HT-29 (cell line): ENCODE results near the gene SPAG8. TPM values are rescaled to one million over a fixed set of nuclear protein-coding genes. Genes with fewer than 3 reads are reported as not detected.

Experiments
- DNase-seq: peaks from one replicate; pipeline ENCODE4 v3.0.0-alpha.2; 2015; ENCODE audit warnings: low spot score
- total RNA-seq: library from RNA; depleted of rRNA; stranded (reverse); fragments of >200 nt; shearing (Covaris generic); gene quantifications from 2 replicates; pipeline ENCODE4 v1.2.3, GENCODE V29; 2014

The SPAG8 gene
- total RNA-seq, 1 experiment from 2014 or later = 1.9 TPM

- DNase-seq = peak; percentile 60
Measured at GRCh38 chr9:35813434-35814105, 1.5 kb upstream of the SPAG8 start.

DNA sequence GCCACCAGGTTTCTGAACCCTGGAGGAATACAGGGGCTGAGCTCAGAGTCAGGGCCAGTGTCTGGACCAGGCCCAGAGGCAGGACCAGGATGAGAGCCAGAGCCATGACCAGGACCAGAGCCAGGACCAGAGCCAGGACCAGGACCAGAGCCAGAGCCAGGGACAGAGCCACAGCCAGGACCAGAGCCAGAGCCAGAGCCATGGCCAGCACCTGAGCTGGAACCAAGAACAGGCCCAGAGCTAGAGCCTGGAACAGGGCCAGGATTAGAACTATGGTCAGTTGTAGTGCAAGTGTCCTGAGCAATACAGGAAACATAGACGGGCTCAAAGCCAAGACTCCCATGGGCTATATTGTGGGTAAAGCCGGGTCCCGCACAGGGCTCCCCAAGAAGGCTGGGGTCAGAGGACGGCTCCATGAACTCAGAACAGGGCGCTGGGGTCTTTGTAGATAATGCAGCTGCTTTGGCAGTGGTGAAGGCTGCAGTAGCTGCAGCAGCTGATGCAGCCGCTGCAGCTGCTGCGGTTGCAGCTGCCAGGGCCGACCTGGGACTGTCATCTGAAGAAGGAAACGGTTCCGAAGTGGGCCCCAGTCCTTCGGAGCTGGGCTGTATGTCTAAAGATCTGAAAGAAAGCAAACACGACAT is 559 bp downstream of the SPAG8 start:
- no peak for DNase-seq

GRCh38 chr9:35810122-35810521 is 1.9 kb downstream of the SPAG8 start:
- DNase-seq = no peak

DNA sequence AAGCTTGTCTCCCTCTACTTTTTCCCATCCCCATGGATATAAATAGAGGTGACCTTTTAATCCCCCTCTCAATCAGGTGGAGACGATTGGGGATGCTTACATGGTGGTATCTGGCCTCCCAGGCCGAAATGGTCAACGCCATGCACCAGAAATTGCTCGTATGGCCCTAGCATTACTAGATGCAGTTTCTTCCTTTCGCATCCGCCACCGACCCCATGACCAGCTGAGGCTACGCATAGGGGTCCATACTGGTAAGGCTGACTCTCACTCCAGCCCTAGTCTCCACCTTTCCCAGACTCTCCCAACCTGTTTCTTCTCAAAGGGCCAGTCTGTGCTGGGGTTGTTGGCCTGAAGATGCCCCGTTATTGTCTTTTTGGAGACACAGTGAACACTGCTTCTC is 3.6 kb downstream of the SPAG8 start:
- no peak for DNase-seq

- no peak for DNase-seq
Measured at GRCh38 chr9:35806101-35806500, 6.0 kb downstream of the SPAG8 start.

- no peak for DNase-seq
Measured at GRCh38 chr9:35801328-35802128, 10.5 kb downstream of the SPAG8 start.

GRCh38 chr9:35800530-35800929 is 11.5 kb downstream of the SPAG8 start:
- no peak for DNase-seq

GRCh38 chr9:35798658-35799374 is 13.2 kb downstream of the SPAG8 start:
- DNase-seq = no peak

- no peak for DNase-seq
Measured at GRCh38 chr9:35797311-35798109, 14.6 kb downstream of the SPAG8 start.

- no peak for DNase-seq
Measured at GRCh38 chr9:35795695-35796094, 16.4 kb downstream of the SPAG8 start.

DNA sequence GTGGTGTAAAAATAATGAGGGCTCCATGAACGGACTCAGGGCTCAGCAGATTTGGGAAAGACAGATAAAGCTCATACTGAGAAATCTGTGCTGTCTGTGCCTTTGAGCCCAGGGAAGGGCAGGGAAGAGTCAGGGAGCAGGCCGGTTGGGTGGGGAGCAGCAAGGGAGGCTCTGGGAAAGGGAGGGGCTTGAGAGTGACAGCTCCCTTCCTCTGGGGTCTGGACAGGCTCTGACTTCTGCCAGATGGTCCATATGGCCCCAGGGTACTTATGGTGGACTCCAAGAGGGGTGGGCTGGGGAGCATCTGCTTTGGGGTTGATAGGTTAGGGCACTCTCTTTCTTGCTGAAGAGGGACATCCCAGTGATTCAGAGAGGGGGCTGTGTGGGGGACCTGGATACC is 18.6 kb downstream of the SPAG8 start:
- DNase-seq = no peak

- DNase-seq = no peak
Measured at GRCh38 chr9:35792826-35793225, 19.2 kb downstream of the SPAG8 start.

DNA sequence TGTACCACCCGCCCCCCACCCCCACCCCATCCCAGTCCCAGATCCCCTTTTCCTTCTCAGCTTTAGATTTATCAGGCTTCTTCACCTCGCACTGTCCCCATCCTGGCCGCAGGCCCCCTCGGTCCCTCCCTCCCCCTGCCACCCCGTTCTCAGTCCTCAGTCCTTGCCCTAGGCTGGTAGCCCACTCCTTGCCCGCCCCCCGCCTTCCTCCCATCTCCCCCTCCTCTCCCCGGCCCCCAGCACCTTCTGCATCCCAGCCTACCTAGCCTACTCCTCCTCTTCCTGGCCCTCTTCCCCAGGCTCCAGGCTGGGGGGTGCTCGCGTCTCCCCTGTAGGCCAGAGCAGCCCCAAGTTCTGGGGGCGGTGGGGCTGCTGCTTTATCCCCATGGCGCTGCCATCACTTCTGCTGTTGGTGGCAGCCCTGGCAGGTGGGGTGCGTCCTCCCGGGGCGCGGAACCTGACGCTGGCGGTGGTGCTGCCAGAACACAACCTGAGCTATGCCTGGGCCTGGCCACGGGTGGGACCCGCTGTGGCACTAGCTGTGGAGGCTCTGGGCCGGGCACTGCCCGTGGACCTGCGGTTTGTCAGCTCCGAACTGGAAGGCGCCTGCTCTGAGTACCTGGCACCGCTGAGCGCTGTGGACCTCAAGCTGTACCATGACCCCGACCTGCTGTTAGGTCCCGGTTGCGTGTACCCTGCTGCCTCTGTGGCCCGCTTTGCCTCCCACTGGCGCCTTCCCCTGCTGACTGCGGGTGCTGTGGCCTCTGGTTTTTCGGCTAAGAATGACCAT is 19.8 kb downstream of the SPAG8 start:
- no peak for DNase-seq

- DNase-seq = no peak
Measured at GRCh38 chr9:35791297-35791921, 20.7 kb downstream of the SPAG8 start, which contains the start of gene NPR2. NPR2 (plus strand) TSS chr9:35791591; CDS start chr9:35792409, 818 bp downstream.

- DNase-seq = peak; percentile 74
Measured at GRCh38 chr9:35790385-35791296, 21.4 kb downstream of the SPAG8 start.

DNA sequence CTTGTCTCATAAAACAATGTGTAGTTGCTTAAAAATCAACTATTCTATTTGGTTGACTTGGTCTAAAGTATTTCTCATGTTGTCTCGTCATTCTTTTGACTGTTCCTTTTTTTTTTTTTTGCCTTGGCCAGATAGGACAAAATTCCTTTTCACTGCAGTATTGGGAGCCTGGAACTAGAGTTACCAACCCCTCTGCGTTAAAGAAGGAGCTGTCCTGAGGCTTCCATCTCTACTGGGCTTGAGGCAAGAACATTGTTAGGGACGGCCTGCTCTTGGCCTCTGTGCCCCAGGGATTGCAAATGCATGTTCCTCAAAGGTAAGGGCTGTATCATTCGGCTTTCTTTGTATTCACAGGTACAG is 22.1 kb downstream of the SPAG8 start:
- DNase-seq = no peak

DNA sequence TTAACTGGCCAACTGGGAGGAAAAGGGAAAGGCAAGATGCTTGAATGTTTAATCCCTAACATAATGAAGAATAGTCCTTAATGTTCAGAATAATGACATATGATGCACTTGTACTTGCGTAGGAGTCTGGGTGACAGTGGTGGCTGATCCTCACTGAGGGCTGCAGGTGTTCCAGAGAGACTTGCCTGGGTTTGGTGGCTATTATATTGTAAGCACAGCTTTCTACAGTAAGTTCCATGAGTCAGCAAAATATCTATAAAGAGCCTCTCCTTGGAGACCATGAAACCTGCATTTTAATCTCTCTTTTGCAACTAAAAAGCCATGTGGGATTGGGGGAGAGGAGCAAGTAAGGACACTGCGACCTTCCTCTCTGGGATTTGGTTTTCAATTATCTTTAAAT is 22.5 kb downstream of the SPAG8 start:
- no peak for DNase-seq

- no peak for DNase-seq
Measured at GRCh38 chr9:35783418-35783817, 28.6 kb downstream of the SPAG8 start.

- DNase-seq = no peak
Measured at GRCh38 chr9:35781066-35781465, 31.0 kb downstream of the SPAG8 start.
